ENCODE results near the gene ZNF136. TPM values are rescaled to one million over a fixed set of nuclear protein-coding genes. Genes with fewer than 3 reads are reported as not detected.

Gene ZNF136
- total and polyA plus RNA-seq, 10 of the 15 experiments (the other 5 are each of a cell fraction or from before 2014, with no cell fraction given) = 2.8 to 7.8 (median 6.7) TPM

- ATAC-seq = no peak
- ChIA-PET SMC1A (ENCODE audit: uncharacterized antibody, unreplicated experiment) (no interaction called here), CTCF (interaction anchor here (1.0 to 1.3 kb wide), 2 partner anchors 54 to 222 kb away, joined by 4 to 5 read pairs; no protein-coding TSS in a partner anchor), RAD21 (ENCODE audit: unreplicated experiment) (no interaction called here), POLR2A (no interaction called here)
- H2AFZ ChIP-seq (ENCODE audit: control insufficient read depth, low read depth, low read length) = no peak overlapping the region
- 96% methylated on average over 8 of the region's 8 CpGs for WGBS (ENCODE audit: insufficient coverage, insufficient replicate concordance, low lambda C conversion rate, missing lambda C conversion rate)
- H3K4me3 ChIP-seq = no peak overlapping the region
- peaks cover 1 to 21% of the 10 kb centered on the region in 2 experiments for H3K36me3 ChIP-seq (ENCODE audit: control insufficient read depth in 2 of 2, insufficient read depth in 2 of 2, low read length in 1 of 2)
- BruUV-seq (replicated peaks) = TSS peak; percentile 40
- H3K27me3 ChIP-seq (replicated peaks in 1 of 2; ENCODE audit: control insufficient read depth in 2 of 2, insufficient read depth in 2 of 2, low read length in 1 of 2) = no peaks in the 10 kb centered on the region
- H3K4me2 ChIP-seq (ENCODE audit: control insufficient read depth, insufficient read depth) = no peak overlapping the region
- 0 out of 2 replicates have a peak, but pooled peaks have one; percentile 32 for TF ChIP-seq CBX5 (IDR thresholded peaks at IDR 0.05; ENCODE audit: low read depth)
- no peak for TF ChIP-seq HSF1 (IDR thresholded peaks at IDR 0.05; ENCODE audit: low read depth, low read length)
- no peak for TF ChIP-seq FOS (IDR thresholded peaks at IDR 0.05; ENCODE audit: borderline replicate concordance, extremely low read depth, insufficient read length)
- TF ChIP-seq CBFB (IDR thresholded peaks at IDR 0.05; ENCODE audit: low read depth) = no peak
- intact Hi-C loops (cut with micrococcal nuclease; ENCODE audit: unreplicated experiment) = no loop called here
- H3K79me2 ChIP-seq (ENCODE audit: control insufficient read depth, insufficient read depth, low read length) = no peaks in the 10 kb centered on the region
- H3K27ac ChIP-seq (ENCODE audit: control insufficient read depth, insufficient read depth) = no peak overlapping the region
- peaks cover 14% of the 10 kb centered on the region for H3K9me3 ChIP-seq (replicated peaks; ENCODE audit: control insufficient read depth, insufficient read depth, low read length)
- FAIRE-seq = no peak
- in situ Hi-C loops (cut with MboI) = no loop called here
- H3K9ac ChIP-seq (ENCODE audit: control insufficient read depth, insufficient read depth, low read length) = no peak overlapping the region
- H4K20me1 ChIP-seq (ENCODE audit: control insufficient read depth, insufficient read depth) = no peaks in the 10 kb centered on the region
- no peak for DNase-seq (ENCODE audit: low read depth, low spot score)
- peaks cover 3% of the 10 kb centered on the region for H3K4me1 ChIP-seq (ENCODE audit: control insufficient read depth, insufficient read depth, low read length)
Observed at GRCh38 chr19:12145348-12145747, 17.5 kb upstream of the ZNF136 start.

- in situ Hi-C loops (cut with MboI) = no loop called here
- Histone ChIP-seq H3K9me3 (replicated peaks; ENCODE audit: control insufficient read depth, insufficient read depth, low read length) (peaks cover 7% of the 10 kb centered on the region; the same call in 2 of the 3 replicates), H3K27me3 (replicated peaks in 1 of 2; ENCODE audit: control insufficient read depth in 2 of 2, insufficient read depth in 2 of 2, low read length in 1 of 2) (no peaks in the 10 kb centered on the region), H2AFZ (ENCODE audit: control insufficient read depth, low read depth, low read length) (no peak overlapping the region; the same call in 1 of the 2 replicates), H3K36me3 (ENCODE audit: control insufficient read depth in 2 of 2, insufficient read depth in 2 of 2, low read length in 1 of 2) (no peaks in the 10 kb centered on the region; a peak in 1 of 4 replicates), H3K4me2 (ENCODE audit: control insufficient read depth, insufficient read depth) (peak overlapping the region; percentile 87), H3K9ac (ENCODE audit: control insufficient read depth, insufficient read depth, low read length) (peak overlapping the region; percentile 91), H3K4me3 (peak overlapping the region; percentile 95), H3K4me1 (ENCODE audit: control insufficient read depth, insufficient read depth, low read length) (no peaks in the 10 kb centered on the region), H3K79me2 (ENCODE audit: control insufficient read depth, insufficient read depth, low read length) (peaks cover 13% of the 10 kb centered on the region), H4K20me1 (ENCODE audit: control insufficient read depth, insufficient read depth) (no peaks in the 10 kb centered on the region), H3K27ac (ENCODE audit: control insufficient read depth, insufficient read depth) (no peak overlapping the region)
- ATAC-seq (no peak), FAIRE-seq (peak; percentile 38), DNase-seq (ENCODE audit: low read depth, low spot score) (no peak)
- SMC1A ChIA-PET (ENCODE audit: uncharacterized antibody, unreplicated experiment) = no interaction called here
- WGBS (ENCODE audit: insufficient coverage, insufficient replicate concordance, low lambda C conversion rate, missing lambda C conversion rate) = 17% methylated on average over 11 of the region's 11 CpGs
- intact Hi-C loops (cut with micrococcal nuclease; ENCODE audit: unreplicated experiment) = no loop called here
- RAD21 ChIA-PET (ENCODE audit: unreplicated experiment) = interaction anchor here (1.2 to 1.6 kb wide), 3 partner anchors 96 to 232 kb away, joined by 4 to 5 read pairs (median 4); partner anchors contain the start of gene ZNF563
- POLR2A ChIA-PET = no interaction called here
- TF ChIP-seq REST (IDR thresholded peaks at IDR 0.05; ENCODE audit: low read depth, low read length) = no peak
- CTCF ChIA-PET = interaction anchor here (1.6 kb wide), 1 partner anchor 15 kb away, joined by 5 read pairs; the partner anchor contains the start of gene ZNF20
- TSS peak; percentile 78 for BruUV-seq (replicated peaks)
Observed at GRCh38 chr19:12155324-12155860, 7.5 kb upstream of the ZNF136 start.
